DOHH2 (cell line): Measurements from ENCODE around the gene NUP210.

Experiments used
- H3F3A ChIP-seq: fragments of 200-600 bp; sonication (generic), shearing (Covaris generic); 2 replicates; pipeline ENCODE4 v1.6.0; 2016; ENCODE audit warnings: antibody characterized with exemption, mild to moderate bottlenecking; ENCODE audit not compliant: control insufficient read depth, insufficient read depth
- H3K27ac ChIP-seq: fragments of 200-600 bp; sonication (generic); 2 replicates; pipeline ENCODE4 v1.5.1; 2014; ENCODE audit warnings: low read depth, mild to moderate bottlenecking, low read length, moderate library complexity
- H3K27me3 ChIP-seq: fragments of 200-600 bp; sonication (generic); 2 replicates; pipeline ENCODE4 v1.6.1; 2014; ENCODE audit warnings: mild to moderate bottlenecking, low read length, mixed read lengths; ENCODE audit not compliant: control insufficient read depth
- H3K36me3 ChIP-seq: fragments of 200-600 bp; sonication (generic); 2 replicates; pipeline ENCODE4 v1.6.1; 2014; ENCODE audit warnings: mild to moderate bottlenecking, low read length, moderate library complexity, mixed read lengths; ENCODE audit not compliant: control insufficient read depth
- H3K4me1 ChIP-seq: fragments of 200-600 bp; sonication (generic); 2 replicates; pipeline ENCODE4 v1.6.1; 2014; ENCODE audit warnings: mild to moderate bottlenecking, low read length, mixed read lengths; ENCODE audit not compliant: control insufficient read depth
- H3K4me2 ChIP-seq: fragments of 200-600 bp; sonication (generic); 2 replicates; pipeline ENCODE4 v1.6.0; 2014; ENCODE audit warnings: mild to moderate bottlenecking, low read length, moderate library complexity
- H3K4me3 ChIP-seq: fragments of 200-600 bp; sonication (generic); 2 replicates; pipeline ENCODE4 v1.5.1; 2014; ENCODE audit warnings: mild to moderate bottlenecking, low read length, mixed read lengths
- H3K79me2 ChIP-seq: fragments of 200-600 bp; sonication (generic); 2 replicates; pipeline ENCODE4 v1.6.1; 2014; ENCODE audit warnings: mild to moderate bottlenecking, low read length, mixed read lengths; ENCODE audit not compliant: control insufficient read depth
- H3K9me2 ChIP-seq: fragments of 200-600 bp; sonication (generic); replicated peaks from 2 replicates; pipeline ENCODE4 v1.6.1; 2014; ENCODE audit warnings: mild to moderate bottlenecking, low read length, mixed read lengths; ENCODE audit not compliant: control insufficient read depth
- H3K9me3 ChIP-seq: fragments of 200-600 bp; sonication (generic); 2 replicates; pipeline ENCODE4 v1.6.1; 2014; ENCODE audit warnings: antibody characterized with exemption, low read length, mixed read lengths; ENCODE audit not compliant: control insufficient read depth, insufficient read depth
- H4K20me1 ChIP-seq: fragments of 200-600 bp; sonication (generic); 2 replicates; pipeline ENCODE4 v1.6.0; 2014; ENCODE audit warnings: low read depth, mild to moderate bottlenecking, antibody characterized with exemption, low read length, moderate library complexity; ENCODE audit not compliant: control insufficient read depth, insufficient read depth
- CTCF ChIP-seq: fragments of 200-600 bp; sonication (generic); IDR thresholded peaks from one replicate; pipeline ENCODE4 v1.5.1; 2014; ENCODE audit warnings: antibody characterized with exemption, mild to moderate bottlenecking, low read depth, low read length; ENCODE audit not compliant: poor library complexity, severe bottlenecking
- EZH2phosphoT487 ChIP-seq: fragments of 200-600 bp; sonication (generic); IDR thresholded peaks from 2 replicates; pipeline ENCODE4 v1.6.1; 2017; ENCODE audit warnings: borderline replicate concordance, mild to moderate bottlenecking, antibody characterized with exemption, low read length, moderate library complexity, mixed read lengths

Gene NUP210

GRCh38 chr3:13281507-13282357, 138.4 kb downstream of the NUP210 start:
- Histone ChIP-seq H3K9me3 (peaks cover 23% of the 10 kb centered on the region; the same call in 1 of the 2 replicates), H3K27me3 (no peaks in the 10 kb centered on the region), H3K36me3 (no peaks in the 10 kb centered on the region), H3F3A (no peaks in the 10 kb centered on the region), H4K20me1 (no peaks in the 10 kb centered on the region), H3K27ac (no peak overlapping the region), H3K4me1 (no peaks in the 10 kb centered on the region), H3K4me2 (no peak overlapping the region), H3K4me3 (no peak overlapping the region), H3K79me2 (no peaks in the 10 kb centered on the region), H3K9me2 (no peaks in the 10 kb centered on the region)
- TF ChIP-seq EZH2phosphoT487 (no peak), CTCF (no peak)

- H4K20me1 ChIP-seq = no peaks in the 10 kb centered on the region
- H3F3A ChIP-seq = no peaks in the 10 kb centered on the region
- H3K4me3 ChIP-seq = no peak overlapping the region
- no peaks in the 10 kb centered on the region for H3K27me3 ChIP-seq
- no peaks in the 10 kb centered on the region for H3K79me2 ChIP-seq
- no peaks in the 10 kb centered on the region for H3K9me2 ChIP-seq
- H3K4me2 ChIP-seq = no peak overlapping the region
- H3K27ac ChIP-seq = no peak overlapping the region
- H3K36me3 ChIP-seq = no peaks in the 10 kb centered on the region
- H3K4me1 ChIP-seq = no peaks in the 10 kb centered on the region
- peaks cover 16% of the 10 kb centered on the region; the same call in 1 of the 2 replicates for H3K9me3 ChIP-seq
- no peak for TF ChIP-seq CTCF
- no peak for TF ChIP-seq EZH2phosphoT487
Observed at GRCh38 chr3:13280811-13281506, 139.2 kb downstream of the NUP210 start.

- no peaks in the 10 kb centered on the region for H4K20me1 ChIP-seq
- no peak overlapping the region for H3K27ac ChIP-seq
- H3K4me3 ChIP-seq = no peak overlapping the region
- no peak overlapping the region for H3K4me2 ChIP-seq
- H3K79me2 ChIP-seq = no peaks in the 10 kb centered on the region
- TF ChIP-seq EZH2phosphoT487 (no peak), CTCF (no peak)
- H3K36me3 ChIP-seq = no peaks in the 10 kb centered on the region
- 0 out of 2 replicates have a peak, but pooled peaks cover under 1% of the 10 kb centered on the region for H3K27me3 ChIP-seq
- H3K9me3 ChIP-seq = peaks cover 9% of the 10 kb centered on the region; the same call in 1 of the 2 replicates
- H3F3A ChIP-seq = no peaks in the 10 kb centered on the region
- H3K4me1 ChIP-seq = no peaks in the 10 kb centered on the region
- H3K9me2 ChIP-seq = no peaks in the 10 kb centered on the region
Observed at GRCh38 chr3:13280122-13280790, 139.9 kb downstream of the NUP210 start.
